ENCODE measurements around the gene KLF15. TPM values are rescaled to one million over a fixed set of nuclear protein-coding genes. Genes with fewer than 3 reads are reported as not detected.
A peak's percentile ranks its signal among the peaks of the same experiment; 100 is the strongest.

KLF15 gene
- total and polyA plus RNA-seq, 2 of the 8 experiments (the other 6 are each of a cell fraction or from before 2014, with no cell fraction given) = 15.7 to 19.5 TPM

GRCh38 chr3:126357295-126358037, at the start of gene KLF15 (continued):
- TF ChIP-seq CTCF (IDR thresholded peaks at IDR 0.05; ENCODE audit: control extremely low read depth in 1 of 3, insufficient read depth in 1 of 3, low read depth in 1 of 3, low read length in 3 of 3) (no peak), KDM5A (IDR thresholded peaks at IDR 0.05; ENCODE audit: low read length) (no peak), SP4 (IDR thresholded peaks at IDR 0.05; ENCODE audit: low read length) (no peak), TBP (IDR thresholded peaks at IDR 0.05; ENCODE audit: low read depth, low read length) (no peak), CHD2 (IDR thresholded peaks at IDR 0.05; ENCODE audit: low read length) (no peak), HDAC2 (IDR thresholded peaks at IDR 0.05; ENCODE audit: borderline replicate concordance in 1 of 2, low read depth in 2 of 2, low read length in 2 of 2) (no peak), SIX5 (IDR thresholded peaks at IDR 0.05; ENCODE audit: low read depth, low read length) (no peak), YY1 (IDR thresholded peaks at IDR 0.05; ENCODE audit: low read depth, low read length) (no peak), RBBP5 (IDR thresholded peaks at IDR 0.05; ENCODE audit: borderline replicate concordance, low read depth, low read length) (0 out of 2 replicates have a peak, but pooled peaks have one; percentile 42), CBX8 (IDR thresholded peaks at IDR 0.05; ENCODE audit: borderline replicate concordance, low read depth, low read length) (no peak), ASH2L (IDR thresholded peaks at IDR 0.05; ENCODE audit: low read length) (peak; percentile 58), HDAC6 (IDR thresholded peaks at IDR 0.05; ENCODE audit: low read depth, low read length) (no peak), PHF8 (conservative IDR thresholded peaks at IDR 0.05; ENCODE audit: low read depth, low read length) (no peak), RAD21 (IDR thresholded peaks at IDR 0.05 in 1 of 2, conservative IDR thresholded peaks at IDR 0.05 in 1 of 2; ENCODE audit: low read depth in 2 of 2, low read length in 2 of 2) (no peak), NRF1 (IDR thresholded peaks at IDR 0.05; ENCODE audit: low read depth, low read length) (no peak), SP1 (IDR thresholded peaks at IDR 0.05; ENCODE audit: low read depth, low read length) (no peak), RFX5 (IDR thresholded peaks at IDR 0.05; ENCODE audit: borderline replicate concordance, low read depth, low read length) (no peak), BRCA1 (IDR thresholded peaks at IDR 0.05; ENCODE audit: low read depth, low read length) (no peak)
- TF ChIP-seq, protein P1, sequence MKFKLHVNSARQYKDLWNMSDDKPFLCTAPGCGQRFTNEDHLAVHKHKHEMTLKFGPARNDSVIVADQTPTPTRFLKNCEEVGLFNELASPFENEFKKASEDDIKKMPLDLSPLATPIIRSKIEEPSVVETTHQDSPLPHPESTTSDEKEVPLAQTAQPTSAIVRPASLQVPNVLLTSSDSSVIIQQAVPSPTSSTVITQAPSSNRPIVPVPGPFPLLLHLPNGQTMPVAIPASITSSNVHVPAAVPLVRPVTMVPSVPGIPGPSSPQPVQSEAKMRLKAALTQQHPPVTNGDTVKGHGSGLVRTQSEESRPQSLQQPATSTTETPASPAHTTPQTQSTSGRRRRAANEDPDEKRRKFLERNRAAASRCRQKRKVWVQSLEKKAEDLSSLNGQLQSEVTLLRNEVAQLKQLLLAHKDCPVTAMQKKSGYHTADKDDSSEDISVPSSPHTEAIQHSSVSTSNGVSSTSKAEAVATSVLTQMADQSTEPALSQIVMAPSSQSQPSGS (IDR thresholded peaks at IDR 0.05; ENCODE audit: low read length) = no peak
- TF ChIP-seq, protein P2, sequence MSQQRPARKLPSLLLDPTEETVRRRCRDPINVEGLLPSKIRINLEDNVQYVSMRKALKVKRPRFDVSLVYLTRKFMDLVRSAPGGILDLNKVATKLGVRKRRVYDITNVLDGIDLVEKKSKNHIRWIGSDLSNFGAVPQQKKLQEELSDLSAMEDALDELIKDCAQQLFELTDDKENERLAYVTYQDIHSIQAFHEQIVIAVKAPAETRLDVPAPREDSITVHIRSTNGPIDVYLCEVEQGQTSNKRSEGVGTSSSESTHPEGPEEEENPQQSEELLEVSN (IDR thresholded peaks at IDR 0.05) = no peak; the same call in 1 of the 2 replicates

Data from H1 (cell line).